Stromal cell of bone marrow (primary cell): ENCODE measurements around the gene XAB2.
"Not testable (repeated sequence)": the region's sequence is repeated elsewhere in the genome, so short reads cannot be mapped to it uniquely, and the experiment has no call there.

ENCODE experiments used
- DNase-seq: peaks from one replicate; pipeline ENCODE4 v3.0.0-alpha.2; 2012; ENCODE audit warnings: low read depth

XAB2 gene

DNA sequence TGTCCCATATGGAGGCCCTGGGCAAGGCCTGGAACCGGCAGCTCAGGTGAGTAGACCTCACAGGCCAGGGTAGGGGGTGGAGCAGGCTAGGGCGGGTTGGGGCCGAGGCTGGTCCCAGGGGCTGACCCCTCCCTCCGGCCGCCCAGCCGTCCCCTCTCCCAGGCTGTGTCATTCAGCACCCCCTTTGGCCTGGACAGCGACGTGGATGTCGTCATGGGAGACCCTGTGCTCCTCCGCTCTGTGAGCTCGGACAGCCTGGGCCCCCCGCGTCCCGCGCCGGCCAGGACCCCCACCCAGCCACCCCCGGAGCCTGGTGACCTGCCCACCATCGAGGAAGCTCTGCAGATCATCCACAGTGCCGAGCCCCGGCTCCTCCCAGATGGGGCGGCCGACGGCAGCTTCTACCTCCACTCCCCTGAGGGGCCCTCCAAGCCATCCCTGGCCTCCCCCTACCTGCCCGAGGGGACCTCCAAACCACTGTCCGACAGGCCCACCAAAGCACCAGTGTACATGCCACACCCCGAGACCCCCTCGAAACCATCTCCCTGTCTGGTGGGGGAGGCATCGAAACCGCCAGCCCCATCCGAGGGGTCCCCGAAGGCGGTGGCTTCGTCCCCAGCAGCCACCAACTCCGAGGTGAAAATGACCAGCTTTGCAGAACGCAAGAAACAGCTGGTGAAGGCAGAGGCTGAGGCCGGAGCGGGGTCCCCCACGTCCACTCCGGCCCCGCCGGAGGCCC is 17.6 kb downstream of the XAB2 start:
- DNase-seq, result no peak

DNA sequence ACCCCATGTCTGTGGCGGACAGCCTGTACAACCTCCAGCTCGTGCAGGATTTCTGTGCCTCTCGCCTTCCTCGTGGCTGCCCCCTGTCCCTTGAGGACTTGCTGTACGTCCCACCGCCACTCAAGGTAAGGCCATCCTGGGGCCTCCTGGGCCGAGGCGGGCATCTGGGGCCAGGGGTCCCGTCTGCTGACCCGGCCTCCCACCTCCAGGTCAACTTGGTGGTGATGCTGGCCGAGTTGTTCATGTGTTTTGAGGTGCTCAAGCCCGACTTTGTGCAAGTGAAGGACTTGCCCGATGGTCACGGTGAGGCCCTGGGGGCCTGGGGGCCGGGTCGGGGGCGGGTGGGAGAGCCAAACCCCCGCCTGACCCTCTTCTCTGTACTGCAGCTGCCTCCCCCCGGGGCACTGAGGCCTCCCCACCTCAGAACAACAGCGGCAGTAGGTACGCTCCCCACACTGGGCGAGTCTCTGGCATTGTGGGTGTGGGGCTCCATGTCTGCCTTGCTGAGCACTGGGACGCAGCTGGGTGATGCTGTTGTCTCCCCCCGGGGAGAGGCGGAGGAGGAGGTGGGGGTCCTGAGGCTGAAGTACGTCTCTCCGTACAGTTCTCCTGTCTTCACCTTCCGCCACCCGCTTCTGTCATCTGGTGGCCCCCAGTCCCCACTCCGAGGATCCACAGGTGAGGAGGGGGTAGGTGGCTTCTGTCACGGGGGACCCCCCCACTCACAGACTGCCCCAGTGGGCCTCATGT is 18.7 kb downstream of the XAB2 start:
- no peak for DNase-seq

DNA sequence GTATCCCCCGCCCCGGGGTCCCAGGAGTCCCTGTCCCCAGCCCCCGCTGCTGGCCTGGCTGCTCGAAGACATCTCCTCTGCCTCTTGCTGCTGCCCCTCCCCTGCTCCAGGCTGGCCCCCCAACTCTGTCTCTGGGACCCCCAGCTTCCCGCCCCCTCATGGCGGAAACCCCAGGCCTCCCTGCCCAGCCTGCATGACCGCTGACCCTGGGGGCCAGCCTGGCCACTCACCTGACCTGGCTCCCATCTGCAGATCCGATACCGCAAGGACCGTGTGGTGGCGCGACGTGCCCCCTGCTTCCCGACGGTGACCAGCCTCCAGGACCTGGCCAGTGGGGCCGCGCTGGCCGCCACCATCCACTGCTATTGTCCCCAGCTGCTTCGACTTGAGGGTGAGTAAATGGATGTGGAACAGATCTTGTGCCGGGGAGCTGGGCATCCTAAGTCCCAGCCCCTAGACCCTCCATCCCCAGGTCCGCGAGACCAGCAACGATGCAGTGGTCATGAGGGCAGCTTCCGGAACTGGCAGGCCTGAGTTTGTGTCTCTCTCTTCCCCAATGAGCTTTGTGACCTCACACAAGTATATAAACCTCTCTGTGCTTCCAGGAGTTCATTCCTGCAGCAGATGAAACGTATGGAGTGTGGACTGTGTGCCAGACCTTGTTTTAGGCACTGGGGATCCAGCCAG is 21.3 kb downstream of the XAB2 start:
- no peak for DNase-seq

- DNase-seq, result no peak
These were observed 22.0 kb downstream of the XAB2 start for GRCh38 chr19:7607212-7607873.

GRCh38 chr19:7606289-7606688 is 23.1 kb downstream of the XAB2 start:
- no peak for DNase-seq

GRCh38 chr19:7605490-7606222 is 23.7 kb downstream of the XAB2 start:
- no peak for DNase-seq

DNA sequence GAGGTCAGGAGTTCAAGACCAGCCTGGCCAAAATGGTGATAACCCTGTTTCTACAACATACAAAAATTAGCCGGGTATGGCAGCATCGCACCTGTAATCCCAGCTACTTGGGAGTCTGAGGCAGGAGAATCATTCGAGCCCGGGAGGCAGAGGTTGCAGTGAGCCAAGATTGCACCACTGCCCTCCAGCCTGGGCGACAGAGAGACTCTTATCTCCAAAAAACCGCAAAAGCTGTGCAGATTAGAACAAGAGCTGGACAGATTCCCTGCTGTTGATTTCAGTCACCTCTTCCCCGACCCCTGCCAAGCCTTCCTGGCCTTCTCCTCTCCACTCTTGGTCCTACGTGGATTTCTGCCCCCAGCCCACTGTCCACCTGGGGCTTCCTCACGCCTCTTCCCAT is 25.4 kb downstream of the XAB2 start:
- DNase-seq, result no peak

- no peak for DNase-seq
These were observed 26.3 kb downstream of the XAB2 start for GRCh38 chr19:7602935-7603497.

GRCh38 chr19:7602240-7602934 is 27.0 kb downstream of the XAB2 start:
- DNase-seq, result no peak

DNA sequence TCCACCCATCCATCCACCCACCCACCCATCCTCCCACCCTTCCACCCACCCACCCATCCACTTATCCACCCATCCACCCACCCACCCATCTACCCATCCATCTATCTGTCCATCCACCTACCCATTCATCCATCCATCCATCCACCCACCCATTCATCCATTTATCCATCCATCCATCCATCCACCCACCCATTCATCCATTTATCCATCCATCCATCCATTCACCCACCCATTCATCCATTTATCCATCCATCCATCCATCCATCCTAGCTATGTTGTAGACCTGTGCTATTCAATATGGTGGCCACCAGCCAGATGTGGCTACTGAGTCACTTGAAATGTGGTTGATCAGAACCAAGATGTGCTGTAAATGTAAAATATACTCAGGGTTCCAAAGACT is 28.6 kb downstream of the XAB2 start:
- DNase-seq, result no peak

DNA sequence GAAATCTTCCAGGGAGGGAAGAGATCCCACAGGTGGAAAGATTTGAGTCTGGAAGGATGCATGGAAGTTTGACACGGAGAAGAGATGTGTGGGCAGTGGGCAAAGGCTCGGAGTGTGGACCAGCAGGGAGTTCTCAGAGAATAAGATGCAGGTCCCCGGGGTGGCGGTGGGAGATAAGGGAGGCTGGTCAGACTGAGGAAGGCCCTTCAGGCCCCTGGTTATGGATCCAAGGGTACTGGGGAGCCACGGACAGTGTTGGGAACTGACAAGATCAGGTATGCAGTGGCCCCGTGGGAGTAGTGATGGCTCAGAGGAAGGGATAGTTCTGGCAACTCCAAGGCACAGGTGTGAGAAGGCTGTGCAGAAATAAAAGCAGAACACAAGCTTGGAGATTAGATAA is 31.2 kb downstream of the XAB2 start:
- no peak for DNase-seq

DNA sequence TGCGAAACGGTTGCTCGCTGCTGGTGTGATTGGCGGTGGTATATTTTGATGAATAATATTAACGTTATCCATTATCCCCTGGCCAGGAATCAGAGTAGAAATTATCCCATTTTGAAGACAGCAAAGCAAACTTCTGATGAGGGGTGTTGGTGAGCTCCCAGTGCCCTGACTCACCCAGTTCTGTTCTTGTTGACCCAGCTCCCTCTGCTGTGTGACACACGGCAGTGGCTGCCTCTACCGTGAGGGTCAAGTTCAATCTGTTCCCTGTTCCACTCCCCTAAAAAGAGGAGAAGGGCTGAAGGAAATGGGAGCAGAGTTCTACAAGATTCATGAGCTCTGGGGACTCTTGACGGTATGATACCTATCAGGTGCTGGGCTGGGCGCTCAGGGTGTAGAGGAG is 31.7 kb downstream of the XAB2 start:
- no peak for DNase-seq

DNA sequence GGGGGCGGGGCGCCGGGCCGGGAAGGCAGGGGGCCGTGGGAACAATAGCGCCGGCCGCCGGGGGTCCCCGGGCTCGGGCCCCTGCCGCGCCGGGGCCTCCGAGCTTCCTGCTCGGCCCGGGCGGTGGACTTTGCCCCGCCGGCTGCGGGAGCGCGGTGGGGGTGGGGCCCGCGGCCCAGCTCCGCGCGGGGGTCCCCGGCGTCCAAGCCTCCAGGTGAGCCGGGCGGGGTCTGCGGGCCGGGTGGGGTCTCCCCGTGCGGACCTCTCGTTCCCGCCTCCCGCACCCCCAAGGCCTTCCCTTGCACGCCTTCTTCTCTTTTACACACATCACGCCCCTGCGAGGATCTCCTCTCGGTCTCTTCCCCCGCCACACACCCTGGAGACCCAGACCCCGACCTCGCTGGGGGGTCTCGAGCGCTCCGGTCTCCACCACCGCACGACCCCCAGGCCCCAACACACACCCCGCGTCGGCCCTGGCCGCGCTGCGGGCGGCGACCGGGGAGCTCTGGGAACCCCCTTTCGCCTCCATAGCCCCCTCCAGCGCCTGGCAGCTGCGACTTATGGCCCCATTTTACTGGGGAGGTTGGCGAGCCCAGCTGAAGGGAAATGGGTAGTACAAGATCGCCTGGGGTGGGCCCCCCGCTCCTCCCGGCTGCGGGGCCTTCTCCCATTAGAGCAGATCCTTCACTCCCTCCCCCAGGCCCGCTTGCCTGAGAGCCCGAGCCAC is 33.0 kb downstream of the XAB2 start:
- no peak for DNase-seq

DNA sequence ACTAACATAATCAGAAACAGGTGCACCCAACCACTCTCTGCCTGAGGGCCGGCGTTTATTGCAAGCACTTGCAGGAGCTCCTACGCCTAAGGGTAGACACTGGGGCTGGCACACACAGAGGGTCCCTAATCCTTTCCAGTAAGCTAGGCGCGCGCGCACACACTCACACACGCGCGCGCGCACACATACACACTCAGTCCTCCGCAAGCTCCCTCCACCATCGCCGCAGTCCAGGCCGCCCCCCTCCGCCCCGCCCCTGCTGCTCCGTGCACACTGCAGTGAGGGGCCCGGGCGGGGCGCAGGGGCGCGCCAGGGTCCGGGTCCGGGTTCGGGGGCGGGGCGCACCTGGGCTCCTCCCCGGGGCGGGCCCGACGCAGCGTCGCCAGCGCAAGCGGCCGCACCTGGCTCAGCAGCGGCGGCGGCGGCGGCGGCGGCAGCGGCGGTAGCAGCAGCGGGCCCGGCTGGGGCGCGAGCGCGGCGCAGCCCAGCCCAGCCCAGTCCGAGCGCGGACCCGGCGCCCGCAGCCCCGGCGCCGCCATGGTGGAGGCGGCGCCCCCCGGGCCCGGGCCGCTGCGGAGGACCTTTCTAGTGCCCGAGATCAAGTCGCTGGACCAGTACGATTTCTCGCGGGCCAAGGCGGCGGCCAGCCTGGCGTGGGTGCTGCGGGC is 33.7 kb downstream of the XAB2 start, which contains the start of gene CAMSAP3:
TSS of gene CAMSAP3 (plus strand) at position 398 of the 668 bp plus-strand sequence. CDS start at position 538, 140 bp downstream.
- no peak for DNase-seq

GRCh38 chr19:7590256-7590655 is 39.1 kb downstream of the XAB2 start:
- DNase-seq, result no peak

- no peak for DNase-seq
These were observed 39.5 kb downstream of the XAB2 start for GRCh38 chr19:7589822-7590221.

DNA sequence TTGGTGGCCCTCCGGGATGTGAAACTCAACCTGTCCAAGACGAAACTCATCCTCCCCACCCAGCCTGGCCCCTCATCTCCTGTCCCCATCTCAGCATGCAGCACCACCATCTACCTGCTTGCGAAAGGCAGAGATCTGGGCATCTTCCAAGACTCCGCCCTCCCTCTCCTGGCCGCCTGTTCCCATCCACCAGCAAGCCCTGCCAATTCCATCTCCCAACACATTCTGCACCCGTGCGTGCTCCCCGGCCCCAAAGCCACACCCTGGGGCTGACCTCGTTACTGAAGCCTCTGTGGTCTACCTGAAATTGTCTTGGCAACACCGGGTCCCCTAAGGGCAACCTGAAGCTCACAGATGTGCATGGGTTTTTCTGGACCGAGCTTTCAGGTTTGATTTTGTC is 46.9 kb downstream of the XAB2 start:
- DNase-seq, result no peak

GRCh38 chr19:7579182-7579581 is 50.2 kb downstream of the XAB2 start:
- DNase-seq, result no peak

- no peak for DNase-seq
These were observed 51.2 kb downstream of the XAB2 start for GRCh38 chr19:7578127-7578526.

DNA sequence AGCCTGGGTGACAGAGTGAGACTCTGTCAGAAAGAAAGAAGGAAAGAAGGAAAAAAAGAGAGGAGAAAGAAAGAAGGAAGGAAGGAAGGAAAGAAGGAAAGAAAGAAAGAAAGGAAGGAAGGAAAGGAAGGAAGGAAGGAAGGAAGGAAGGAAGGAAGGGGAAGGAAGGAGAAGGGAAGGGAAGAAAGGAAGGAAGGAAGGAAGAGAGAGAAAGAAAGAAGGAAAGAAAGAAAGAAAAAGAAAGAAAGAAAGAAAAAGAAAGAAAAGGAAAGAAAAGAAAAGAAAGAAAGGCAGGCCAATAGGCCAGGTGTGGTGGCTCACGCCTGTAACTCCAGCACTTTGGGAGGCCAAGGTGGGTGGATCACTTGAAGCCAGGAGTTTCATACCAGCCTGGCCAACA is 51.9 kb downstream of the XAB2 start:
- not testable (repeated sequence) for DNase-seq
